ENCODE data around the gene ARHGDIB. TPM values are rescaled to one million over a fixed set of nuclear protein-coding genes. Genes with fewer than 3 reads are reported as not detected.

Gene ARHGDIB
- total and polyA plus RNA-seq, 7 donors = 23.9 to 44.0 (median 32.4) TPM

- TF ChIP-seq, protein P1, sequence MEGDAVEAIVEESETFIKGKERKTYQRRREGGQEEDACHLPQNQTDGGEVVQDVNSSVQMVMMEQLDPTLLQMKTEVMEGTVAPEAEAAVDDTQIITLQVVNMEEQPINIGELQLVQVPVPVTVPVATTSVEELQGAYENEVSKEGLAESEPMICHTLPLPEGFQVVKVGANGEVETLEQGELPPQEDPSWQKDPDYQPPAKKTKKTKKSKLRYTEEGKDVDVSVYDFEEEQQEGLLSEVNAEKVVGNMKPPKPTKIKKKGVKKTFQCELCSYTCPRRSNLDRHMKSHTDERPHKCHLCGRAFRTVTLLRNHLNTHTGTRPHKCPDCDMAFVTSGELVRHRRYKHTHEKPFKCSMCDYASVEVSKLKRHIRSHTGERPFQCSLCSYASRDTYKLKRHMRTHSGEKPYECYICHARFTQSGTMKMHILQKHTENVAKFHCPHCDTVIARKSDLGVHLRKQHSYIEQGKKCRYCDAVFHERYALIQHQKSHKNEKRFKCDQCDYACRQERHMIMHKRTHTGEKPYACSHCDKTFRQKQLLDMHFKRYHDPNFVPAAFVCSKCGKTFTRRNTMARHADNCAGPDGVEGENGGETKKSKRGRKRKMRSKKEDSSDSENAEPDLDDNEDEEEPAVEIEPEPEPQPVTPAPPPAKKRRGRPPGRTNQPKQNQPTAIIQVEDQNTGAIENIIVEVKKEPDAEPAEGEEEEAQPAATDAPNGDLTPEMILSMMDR (IDR thresholded peaks at IDR 0.05) = no peak
- H3K27me3 ChIP-seq (ENCODE audit: insufficient read depth in 3 of 3, low read length in 2 of 3) = no peaks in the 10 kb centered on the region
- no peak overlapping the region for H3K27ac ChIP-seq
- no peaks in the 10 kb centered on the region for H3K36me3 ChIP-seq (ENCODE audit: insufficient read depth in 1 of 2, low read depth in 1 of 2)
- no peaks in the 10 kb centered on the region for H3K4me1 ChIP-seq
- no peaks in the 10 kb centered on the region for H3K9me3 ChIP-seq
- H3K4me3 ChIP-seq = no peak overlapping the region
- intact Hi-C loops (cut with DNase I) = no loop called here
- ATAC-seq (no peak), DNase-seq (no peak)
- WGBS, 3 donors = 87 to 94% (median 93%) methylated on average over 2 of the region's 2 CpGs
These were observed 3.8 kb upstream of the ARHGDIB start for GRCh38 chr12:14965221-14965620.

DNA sequence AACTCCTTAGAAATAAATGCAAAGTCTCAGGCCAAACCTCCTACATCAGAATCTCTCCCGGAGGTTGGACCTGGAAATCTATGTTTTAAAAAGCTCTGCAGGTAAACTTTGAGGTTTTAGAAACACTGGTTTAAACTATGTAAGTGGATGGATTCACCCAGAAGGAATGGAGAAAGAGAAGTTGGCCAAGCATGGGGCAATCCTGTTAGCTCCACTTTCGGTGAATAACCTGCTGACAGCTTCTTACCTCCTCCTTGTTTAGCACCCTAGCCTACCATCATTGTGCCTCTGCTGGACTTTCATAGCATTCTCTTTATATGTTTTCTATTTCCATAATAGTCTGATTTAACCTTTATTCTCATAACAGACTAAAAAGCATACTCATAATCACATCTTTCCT is 3.0 kb upstream of the ARHGDIB start:
- ATAC-seq (no peak), DNase-seq (no peak)
- no peaks in the 10 kb centered on the region for H3K36me3 ChIP-seq (ENCODE audit: insufficient read depth in 1 of 2, low read depth in 1 of 2)
- no peak overlapping the region for H3K27ac ChIP-seq
- no peak overlapping the region for H3K4me3 ChIP-seq
- H3K4me1 ChIP-seq = no peaks in the 10 kb centered on the region
- TF ChIP-seq, protein P1 (IDR thresholded peaks at IDR 0.05) = no peak
- intact Hi-C loops (cut with DNase I) = no loop called here
- WGBS, 3 donors = 69 to 95% (median 81%) methylated on average over 2 of the region's 2 CpGs
- no peaks in the 10 kb centered on the region for H3K9me3 ChIP-seq
- no peaks in the 10 kb centered on the region for H3K27me3 ChIP-seq (ENCODE audit: insufficient read depth in 3 of 3, low read length in 2 of 3)

GRCh38 chr12:14963520-14963919 is 2.1 kb upstream of the ARHGDIB start:
- Histone ChIP-seq H3K4me3 (no peak overlapping the region), H3K36me3 (ENCODE audit: insufficient read depth in 1 of 2, low read depth in 1 of 2) (no peaks in the 10 kb centered on the region), H3K27me3 (ENCODE audit: insufficient read depth in 3 of 3, low read length in 2 of 3) (no peaks in the 10 kb centered on the region), H3K27ac (no peak overlapping the region), H3K9me3 (no peaks in the 10 kb centered on the region), H3K4me1 (no peaks in the 10 kb centered on the region)
- intact Hi-C loops (cut with DNase I) = no loop called here
- DNase-seq (no peak), ATAC-seq (no peak)
- WGBS, 3 donors = 86 to 90% (median 90%) methylated on average over 7 of the region's 7 CpGs
- TF ChIP-seq, protein P1 (IDR thresholded peaks at IDR 0.05) = no peak

DNA sequence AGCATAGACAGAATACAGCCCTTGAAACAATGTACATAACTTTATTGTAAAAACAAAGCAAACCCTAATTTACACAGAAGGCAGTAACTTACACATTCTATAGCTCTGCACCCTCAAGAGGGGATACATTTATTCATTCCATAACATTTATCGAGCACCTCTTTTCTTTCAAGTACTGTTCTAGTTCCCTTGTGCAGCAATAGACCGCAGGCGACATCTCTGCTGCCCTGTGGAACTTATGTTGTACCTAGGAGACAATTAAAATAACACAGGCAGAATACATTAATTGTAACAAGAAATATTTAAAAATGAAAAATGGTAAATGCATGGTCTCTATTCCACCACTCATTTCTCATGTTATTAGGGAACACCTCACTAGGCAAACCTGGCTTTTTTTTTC is 1.4 kb upstream of the ARHGDIB start:
- intact Hi-C loops (cut with DNase I) = no loop called here
- WGBS, 3 donors = 93 to 96% (median 94%) methylated on average over 3 of the region's 3 CpGs
- DNase-seq (no peak), ATAC-seq (no peak)
- TF ChIP-seq, protein P1 (IDR thresholded peaks at IDR 0.05) = no peak
- H3K36me3 ChIP-seq (ENCODE audit: insufficient read depth in 1 of 2, low read depth in 1 of 2) = no peaks in the 10 kb centered on the region
- H3K4me1 ChIP-seq = no peaks in the 10 kb centered on the region
- H3K4me3 ChIP-seq = no peak overlapping the region
- no peak overlapping the region for H3K27ac ChIP-seq
- no peaks in the 10 kb centered on the region for H3K27me3 ChIP-seq (ENCODE audit: insufficient read depth in 3 of 3, low read length in 2 of 3)
- H3K9me3 ChIP-seq = no peaks in the 10 kb centered on the region

- ATAC-seq (no peak), DNase-seq (no peak)
- Histone ChIP-seq H3K36me3 (ENCODE audit: insufficient read depth in 1 of 2, low read depth in 1 of 2) (no peaks in the 10 kb centered on the region), H3K27ac (peak overlapping the region; percentile 61), H3K4me3 (peak overlapping the region; percentile 63), H3K27me3 (ENCODE audit: insufficient read depth in 3 of 3, low read length in 2 of 3) (no peaks in the 10 kb centered on the region), H3K9me3 (no peaks in the 10 kb centered on the region), H3K4me1 (no peaks in the 10 kb centered on the region)
- 75 to 89% (median 82%) methylated on average over 3 of the region's 3 CpGs for WGBS, 3 donors
- intact Hi-C loops (cut with DNase I) = no loop called here
- TF ChIP-seq, protein P1 (IDR thresholded peaks at IDR 0.05) = no peak
These were observed 745 bp upstream of the ARHGDIB start for GRCh38 chr12:14962153-14962539.
